Esophagus squamous epithelium (tissue), 5 donors: Measurements from ENCODE around the gene WDR59. TPM values are rescaled to one million over a fixed set of nuclear protein-coding genes. Genes with fewer than 3 reads are reported as not detected.

ENCODE experiments used
- DNase-seq: peaks from one replicate; lab custom pipeline; 2025; lab: John Stamatoyannopoulos, UW
- H3K27ac ChIP-seq, 4 donors: fragments of 200-600 bp; sonication (generic); one replicate each; pipeline ENCODE4 v1.5.1; 2016 to 2019; ENCODE audit warnings: mild to moderate bottlenecking in 1 of 4
- H3K27me3 ChIP-seq, 4 donors: fragments of 200-600 bp; sonication (generic); 1 replicate in 3 of 4; 2 replicates in 1 of 4; pipeline versions ENCODE4 v1.5.1 to v1.6.0; 2017 to 2021; ENCODE audit warnings: antibody characterized with exemption in 1 of 4
- H3K36me3 ChIP-seq, 3 donors: fragments of 200-600 bp; sonication (generic); one replicate each; pipeline ENCODE4 v1.5.1; 2016 to 2019
- H3K4me1 ChIP-seq, 3 donors: fragments of 200-600 bp; sonication (generic); one replicate each; pipeline ENCODE4 v1.5.1; 2017 to 2019
- H3K4me3 ChIP-seq, 4 donors: fragments of 200-600 bp; sonication (generic); 1 replicate in 3 of 4; 2 replicates in 1 of 4; pipeline ENCODE4 v1.5.1; 2016 to 2019; ENCODE audit warnings: mild to moderate bottlenecking in 2 of 4, moderate library complexity in 1 of 4
- H3K9me3 ChIP-seq, 3 donors: fragments of 200-600 bp; sonication (generic); one replicate each; pipeline ENCODE4 v1.5.1; 2016 to 2019
- CTCF ChIP-seq, 6 experiments: fragments of 450-650 bp in 4 of 6; fragments of 200-600 bp in 2 of 6; sonication (generic) in 2 of 6; IDR thresholded peaks; one replicate each; pipeline ENCODE4 v1.5.1; 2016 to 2019; ENCODE audit warnings: antibody characterized with exemption in 6 of 6, mild to moderate bottlenecking in 4 of 6, moderate library complexity in 4 of 6
- POLR2A ChIP-seq, 4 donors: fragments of 450-650 bp; IDR thresholded peaks; one replicate each; pipeline ENCODE4 v1.6.1; 2017; ENCODE audit warnings: antibody characterized with exemption in 4 of 4, mild to moderate bottlenecking in 4 of 4, moderate library complexity in 3 of 4
- WGBS, 2 donors: methylation state at CpG; one replicate each; pipeline ENCODE4 v1.1.5; 2018; 5-methylcytosine and 5-hydroxymethylcytosine counted together
- intact Hi-C: fragments of 100-400 bp; cut with DNase I; formaldehyde crosslinking; loops from one replicate; pipeline ENCODE4 v1.15.0; 2022
- total RNA-seq, 4 donors: library from RNA; depleted of rRNA; stranded (reverse); fragments of >200 nt; gene quantifications; one replicate each; pipeline ENCODE4 v1.1.0, GENCODE V29; 2016
- donor health status: DM: yes; HTN: yes; CAD: no.

The WDR59 gene
- total RNA-seq, 4 donors from 2014 or later = 9.8 to 25.1 (median 22.2) TPM

- TF ChIP-seq CTCF (IDR thresholded peaks at IDR 0.05) = no peak
- TF ChIP-seq POLR2A (IDR thresholded peaks at IDR 0.05) = no peak
- H3K36me3 ChIP-seq = no peaks in the 10 kb centered on the region
- H3K27ac ChIP-seq = no peak overlapping the region
- H3K27me3 ChIP-seq = no peaks in the 10 kb centered on the region
- no peak overlapping the region for H3K4me3 ChIP-seq
- 90 to 94% methylated on average over 3 of the region's 3 CpGs for WGBS, 2 donors
- peaks cover 0 to 31% (median 18%) of the 10 kb centered on the region in 3 donors for H3K4me1 ChIP-seq
- intact Hi-C loops = no loop called here
- DNase-seq = no peak
- peaks cover 0 to 10% (median 3%) of the 10 kb centered on the region in 3 donors for H3K9me3 ChIP-seq
These were observed 159.9 kb downstream of the WDR59 start for GRCh38 chr16:74825016-74825415.

Other genes with a start within 250 kb of the WDR59 start
- 1 to 10 TPM; 2.9 to 4.0 (median 3.3) TPM for gene FA2H, start 210.3 kb downstream of the WDR59 start, total RNA-seq
- 10 to 100 TPM; 28.0 to 67.4 (median 33.5) TPM for gene ZNRF1, start 13.9 kb upstream of the WDR59 start, total RNA-seq
- 10 to 100 TPM in 2 of 4 donors, 1 to 10 TPM in 2; 3.3 to 20.4 (median 10.4) TPM for gene LDHD, start 131.7 kb upstream of the WDR59 start, total RNA-seq
- gene ZFP1, start 163.4 kb upstream of the WDR59 start, total RNA-seq = 1 to 10 TPM; 3.1 to 9.1 (median 5.7) TPM
- not detected for gene CTRB2, start 222.0 kb upstream of the WDR59 start, total RNA-seq
- gene CTRB1, start 233.9 kb upstream of the WDR59 start, total RNA-seq = not detected